ENCODE results near the gene ACTL10.
"Not testable (repeated sequence)": the region's sequence is repeated elsewhere in the genome, so short reads cannot be mapped to it uniquely, and the experiment has no call there.

Gene ACTL10

DNA sequence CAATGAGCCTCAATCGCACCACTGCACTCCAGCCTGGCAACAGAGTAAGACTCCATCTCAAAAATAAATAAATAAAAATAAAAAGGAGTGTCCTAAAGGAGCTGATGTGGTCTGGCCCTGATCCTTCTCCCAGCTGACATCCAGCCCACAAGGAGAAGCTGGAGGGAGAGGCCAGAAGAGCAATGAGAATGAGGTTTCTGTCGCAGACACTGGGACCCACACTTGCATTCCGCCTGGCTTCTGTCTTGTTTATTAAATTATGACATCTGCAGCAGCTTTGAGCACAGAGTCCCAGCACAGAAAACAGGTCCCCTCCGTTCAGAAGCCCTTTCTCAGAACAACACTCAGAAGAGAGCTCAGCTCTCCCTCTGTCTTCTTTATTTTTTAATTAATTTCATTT is 29.7 kb downstream of the ACTL10 start:
- DNase-seq (ENCODE audit: low read depth in 3 of 3): no peak

- DNase-seq (ENCODE audit: low read depth in 3 of 3): no peak
These were observed 30.4 kb downstream of the ACTL10 start for GRCh38 chr20:33697129-33697528.

DNA sequence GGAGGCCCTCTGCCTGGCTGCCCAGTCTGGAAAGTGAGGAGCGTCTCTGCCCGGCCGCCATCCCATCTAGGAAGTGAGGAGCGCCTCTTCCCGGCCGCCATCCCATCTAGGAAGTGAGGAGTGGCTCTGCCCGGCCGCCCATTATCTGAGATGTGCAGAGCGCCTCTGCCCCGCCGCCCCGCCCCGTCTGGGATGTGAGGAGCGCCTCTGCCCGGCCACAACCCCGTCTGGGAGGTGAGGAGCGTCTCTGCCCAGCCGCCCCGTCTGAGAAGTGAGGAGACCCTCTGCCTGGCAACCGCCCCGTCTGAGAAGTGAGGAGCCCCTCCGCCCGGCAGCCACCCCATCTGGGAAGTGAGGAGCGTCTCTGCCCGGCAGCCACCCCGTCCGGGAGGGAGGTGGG is 32.2 kb downstream of the ACTL10 start:
- not testable (repeated sequence) for DNase-seq (ENCODE audit: low read depth in 3 of 3)

DNA sequence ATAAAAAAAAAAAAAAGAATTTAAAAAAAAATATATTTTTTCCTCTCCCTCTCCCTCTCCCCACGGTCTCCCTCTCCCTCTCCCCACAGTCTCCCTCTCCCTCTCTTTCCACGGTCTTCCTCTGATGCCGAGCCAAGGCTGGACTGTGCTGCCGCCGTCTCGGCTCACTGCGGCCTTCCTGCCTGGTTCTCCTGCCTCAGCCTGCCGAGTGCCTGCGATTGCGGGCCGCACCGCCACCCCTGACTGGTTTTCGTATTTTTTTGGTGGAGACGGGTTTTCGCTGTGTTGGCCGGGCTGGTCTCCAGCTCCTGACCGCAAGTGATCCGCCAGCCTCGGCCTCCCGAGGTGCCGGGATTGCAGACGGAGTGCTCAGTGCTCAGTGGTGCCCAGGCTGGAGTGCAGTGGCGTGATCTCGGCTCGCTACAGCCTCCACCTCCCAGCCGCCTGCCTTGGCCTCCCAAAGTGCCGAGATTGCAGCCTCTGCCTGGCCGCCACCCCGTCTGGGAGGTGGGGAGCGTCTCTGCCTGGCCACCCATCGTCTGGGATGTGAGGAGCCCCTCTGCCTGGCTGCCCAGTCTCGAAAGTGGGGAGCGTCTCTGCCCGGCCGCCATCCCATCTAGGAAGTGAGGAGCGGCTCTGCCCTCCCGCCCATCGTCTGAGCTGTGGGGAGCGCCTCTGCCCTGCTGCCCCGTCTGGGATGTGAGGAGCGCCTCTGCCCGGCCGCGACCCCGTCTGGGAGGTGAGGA is 34.1 kb downstream of the ACTL10 start:
- not testable (repeated sequence) for DNase-seq (ENCODE audit: low read depth in 3 of 3)

DNA sequence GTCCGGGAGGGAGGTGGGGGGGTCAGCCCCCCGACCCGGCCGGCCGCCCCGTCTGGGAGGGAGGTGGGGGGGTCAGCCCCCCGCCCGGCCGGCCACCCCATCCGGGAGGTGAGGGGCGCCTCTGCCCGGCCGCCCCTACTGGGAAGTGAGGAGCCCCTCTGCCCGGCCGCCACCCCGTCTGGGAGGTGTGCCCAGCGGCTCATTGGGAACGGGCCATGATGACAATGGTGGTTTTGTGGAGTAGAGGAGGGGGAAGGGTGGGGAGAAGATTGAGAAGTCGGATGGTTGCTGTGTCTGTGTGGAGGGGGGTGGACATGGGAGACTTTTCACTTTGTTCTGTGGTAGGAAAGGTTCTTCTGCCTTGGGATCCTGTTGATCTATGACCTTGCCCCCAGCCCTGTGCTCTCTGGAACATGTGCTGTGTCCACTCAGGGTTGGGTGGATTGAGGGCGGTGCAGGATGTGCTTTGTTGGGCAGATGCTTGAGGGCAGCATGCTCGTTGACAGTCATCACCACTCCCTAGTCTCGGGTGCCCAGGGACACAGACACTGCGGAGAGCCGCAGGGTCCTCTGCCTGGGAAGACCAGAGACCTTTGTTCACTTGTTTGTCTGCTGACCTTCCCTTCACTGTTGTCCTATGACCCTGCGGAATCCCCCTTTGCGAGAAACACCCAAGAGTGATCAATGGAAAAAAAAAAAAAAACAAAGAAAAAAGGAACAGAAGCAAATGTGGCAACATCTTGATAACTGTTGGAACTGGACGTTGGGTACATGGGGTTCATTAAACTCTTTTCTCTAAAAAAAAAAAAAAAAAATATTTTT is 35.1 kb downstream of the ACTL10 start:
- no peak for DNase-seq (ENCODE audit: low read depth in 3 of 3)

DNA sequence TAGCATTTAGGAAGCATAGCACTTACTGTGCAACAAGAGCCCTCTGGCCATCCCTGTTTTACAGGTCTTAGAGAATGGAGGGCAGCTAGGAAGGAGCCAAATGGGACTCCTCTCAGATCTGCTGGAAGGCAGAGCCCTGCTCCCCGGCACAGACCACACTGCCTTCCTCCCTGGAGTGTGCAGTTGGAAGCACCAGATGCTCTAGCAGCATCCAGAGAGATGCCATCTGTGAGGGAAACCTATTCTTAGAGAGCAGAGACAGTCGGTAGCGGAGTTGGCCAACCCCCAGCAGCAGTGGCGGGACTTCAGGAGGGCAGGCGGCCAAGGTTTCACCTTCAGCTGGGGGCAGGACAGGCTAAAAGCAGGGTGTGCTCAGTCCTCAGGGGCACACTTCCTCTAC is 36.1 kb downstream of the ACTL10 start:
- no peak for DNase-seq (ENCODE audit: low read depth in 3 of 3)

DNA sequence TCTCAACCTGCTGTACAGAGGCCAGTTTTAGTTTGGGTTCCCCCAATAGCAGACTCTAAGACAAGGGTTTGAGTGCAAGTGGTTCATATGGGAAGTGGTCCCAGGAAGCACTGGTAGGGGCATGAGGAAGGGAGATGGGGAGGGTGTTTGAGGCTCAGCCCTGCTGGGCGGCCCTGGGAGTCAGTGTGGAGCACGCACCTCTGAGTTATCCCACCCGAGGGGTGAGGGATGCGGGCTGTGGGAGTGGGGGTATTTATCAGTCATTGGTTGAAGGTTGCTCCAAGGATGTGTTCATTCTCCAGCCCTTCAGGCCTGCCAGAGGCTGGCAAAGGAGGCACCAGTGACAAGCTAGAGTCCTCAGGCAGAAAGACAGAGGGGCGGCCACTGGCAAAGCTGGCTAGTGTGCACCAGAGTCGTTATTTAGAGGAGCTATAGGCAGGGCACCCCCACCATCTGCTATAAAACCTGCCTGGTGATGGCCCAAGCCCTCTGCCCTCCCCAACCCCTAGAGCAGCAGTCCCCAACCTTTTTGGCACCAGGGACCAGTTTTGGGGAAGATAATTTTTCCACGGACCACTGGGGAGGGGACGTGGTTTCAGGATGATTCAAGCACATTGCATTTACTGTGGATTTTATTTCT is 36.9 kb downstream of the ACTL10 start:
- DNase-seq (ENCODE audit: low read depth in 3 of 3): no peak

- no peak for DNase-seq (ENCODE audit: low read depth in 3 of 3)
These were observed 37.6 kb downstream of the ACTL10 start for GRCh38 chr20:33704197-33704924.

- no peak for DNase-seq (ENCODE audit: low read depth in 3 of 3)
These were observed 40.9 kb downstream of the ACTL10 start for GRCh38 chr20:33707668-33708067.

DNA sequence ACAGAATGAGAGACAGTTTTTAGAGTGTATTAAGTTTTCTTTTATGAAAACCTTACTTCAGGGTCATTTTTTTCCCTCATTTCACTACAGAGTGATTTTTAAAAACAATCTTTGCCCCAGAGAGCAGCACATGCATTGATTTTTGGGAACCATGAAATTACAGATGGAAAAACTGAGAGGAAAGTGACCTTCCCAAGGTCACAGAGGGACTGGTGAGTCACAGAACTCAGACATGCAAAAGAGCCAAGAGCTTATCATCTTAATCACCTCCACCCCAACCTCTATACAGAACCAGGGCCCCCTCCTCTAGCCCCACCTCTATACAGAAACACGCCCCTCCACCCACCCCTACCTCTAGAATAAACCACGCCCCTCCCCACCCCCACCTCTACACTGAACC is 42.7 kb downstream of the ACTL10 start:
- DNase-seq (ENCODE audit: low read depth in 3 of 3): no peak

GRCh38 chr20:33709905-33710541 is 43.3 kb downstream of the ACTL10 start:
- no peak for DNase-seq (ENCODE audit: low read depth in 3 of 3)

DNA sequence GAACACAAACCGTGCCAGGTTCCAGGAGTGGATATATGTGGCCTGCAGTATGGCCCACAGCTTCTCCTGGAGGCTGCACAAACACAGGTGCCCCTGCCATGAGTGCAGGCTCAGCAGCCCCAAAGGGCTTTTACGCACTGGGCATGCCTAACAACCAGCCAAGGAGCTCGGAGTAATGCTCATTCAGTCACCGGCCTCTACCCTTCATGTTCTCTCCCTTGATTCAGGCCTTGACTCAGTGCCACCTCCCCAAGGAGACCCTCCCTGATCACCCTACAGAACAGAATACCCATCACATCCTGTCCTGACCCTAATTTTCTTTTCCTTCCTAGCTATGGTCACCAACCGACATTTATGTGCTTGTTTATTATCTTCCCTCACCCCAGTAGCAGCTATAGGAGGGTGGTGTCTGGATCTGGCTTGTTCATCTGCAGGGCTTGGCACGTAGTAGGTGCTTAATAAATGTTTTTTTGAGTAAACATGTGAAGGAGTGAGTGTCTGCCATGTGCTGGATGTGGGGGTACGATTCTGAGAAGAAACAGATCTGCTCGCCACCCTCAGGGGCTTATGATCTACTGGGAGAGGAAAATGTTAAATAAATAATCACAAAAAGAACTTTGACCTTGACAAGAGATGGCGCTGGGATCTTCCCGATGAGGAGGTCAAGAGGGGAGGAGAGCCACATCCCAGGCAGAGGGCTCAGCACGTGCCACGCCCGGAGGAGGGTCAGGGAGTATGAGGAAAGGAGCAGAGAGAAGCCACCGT is 44.1 kb downstream of the ACTL10 start:
- no peak for DNase-seq (ENCODE audit: low read depth in 3 of 3)

DNA sequence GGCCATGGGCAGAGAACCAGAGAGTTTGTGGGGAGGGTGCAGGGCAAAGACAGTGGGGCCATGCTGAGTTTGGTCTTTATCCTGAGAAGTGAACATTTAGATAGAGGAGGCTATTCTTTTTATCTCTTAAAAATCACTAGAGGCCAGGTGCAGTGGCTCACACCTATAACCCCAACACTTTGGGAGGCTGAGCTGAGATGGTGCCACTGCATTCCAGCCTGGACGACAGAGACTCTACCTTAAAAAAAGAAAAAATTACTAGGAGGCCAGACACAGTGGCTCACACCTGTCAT is 44.6 kb downstream of the ACTL10 start:
- no peak for DNase-seq (ENCODE audit: low read depth in 3 of 3)

DNA sequence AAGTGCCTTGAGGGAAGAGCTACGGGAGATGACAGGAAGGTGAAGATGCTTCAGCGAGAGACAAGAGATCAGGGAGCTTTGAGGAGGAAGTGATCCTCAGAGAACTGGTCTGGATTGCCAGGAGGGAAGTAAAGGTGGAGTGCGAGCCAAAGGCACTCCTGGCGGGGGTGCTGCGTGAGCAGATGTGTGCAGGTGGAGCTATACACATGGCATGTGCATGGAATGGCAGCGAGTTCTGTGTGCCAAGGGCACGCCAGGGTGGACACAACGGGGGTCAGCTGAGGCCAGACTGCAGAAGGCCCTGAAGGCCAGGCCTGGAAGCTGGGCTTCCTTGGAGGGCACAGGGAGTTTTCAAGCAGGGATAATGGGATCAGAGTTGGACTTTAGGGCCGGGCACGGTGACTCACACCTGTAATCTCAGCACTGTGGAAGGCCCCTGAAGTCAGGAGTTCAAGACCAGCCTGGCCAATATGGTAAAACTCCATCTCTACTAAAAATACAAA is 47.2 kb downstream of the ACTL10 start:
- no peak for DNase-seq (ENCODE audit: low read depth in 3 of 3)

- DNase-seq (ENCODE audit: low read depth in 3 of 3): no peak
These were observed 49.8 kb downstream of the ACTL10 start for GRCh38 chr20:33716498-33716897.
